ENCODE data around the gene MALAT1.

- no peak for TF ChIP-seq CTCF (IDR thresholded peaks at IDR 0.05)
- TF ChIP-seq POLR2A (IDR thresholded peaks at IDR 0.05): no peak
These were observed 53.6 kb downstream of the MALAT1 start for GRCh38 chr11:65552388-65552951.

All from upper lobe of left lung (tissue), 4 donors.